CD4-positive, alpha-beta T cell treated with Interleukin-6 at 100 ng/mL for 8 hours (primary cell): ENCODE results near the gene C19orf33.
"Not testable (repeated sequence)": the region's sequence is repeated elsewhere in the genome, so short reads cannot be mapped to it uniquely, and the experiment has no call there.

Experiments
- DNase-seq: peaks from one replicate; pipeline ENCODE4 v3.0.0-alpha.2; 2020; ENCODE audit warnings: mixed read lengths, low spot score

C19orf33 gene

DNA sequence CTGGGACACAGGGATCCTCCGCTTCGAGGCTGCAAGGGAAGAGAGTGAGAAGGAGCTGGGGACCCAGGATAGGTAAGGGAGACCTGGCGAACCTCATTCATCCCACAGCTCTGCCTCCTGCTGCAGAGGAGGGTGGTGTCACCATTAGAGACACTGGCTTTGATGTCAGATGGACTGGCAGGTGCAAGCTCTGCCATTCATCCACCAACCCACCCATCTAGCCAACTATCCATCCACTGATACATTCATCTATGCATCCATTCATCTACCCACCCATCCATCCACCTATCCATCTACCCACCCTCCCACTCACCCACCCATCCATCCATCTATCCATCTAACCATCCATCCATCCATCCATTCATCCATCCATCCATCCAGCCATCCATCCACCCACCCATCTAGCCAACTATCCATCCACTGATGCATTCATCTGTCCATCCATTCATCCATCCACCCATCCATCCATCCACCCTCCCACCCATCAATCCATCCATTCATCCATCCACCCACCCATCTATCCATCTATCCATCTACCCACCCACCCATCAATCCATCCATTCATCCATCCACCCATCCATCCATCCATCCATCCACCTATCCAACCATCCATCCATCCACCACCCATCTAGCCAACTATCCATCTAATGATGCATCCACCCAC lies 5.7 kb downstream of the C19orf33 start:
- no peak for DNase-seq

DNA sequence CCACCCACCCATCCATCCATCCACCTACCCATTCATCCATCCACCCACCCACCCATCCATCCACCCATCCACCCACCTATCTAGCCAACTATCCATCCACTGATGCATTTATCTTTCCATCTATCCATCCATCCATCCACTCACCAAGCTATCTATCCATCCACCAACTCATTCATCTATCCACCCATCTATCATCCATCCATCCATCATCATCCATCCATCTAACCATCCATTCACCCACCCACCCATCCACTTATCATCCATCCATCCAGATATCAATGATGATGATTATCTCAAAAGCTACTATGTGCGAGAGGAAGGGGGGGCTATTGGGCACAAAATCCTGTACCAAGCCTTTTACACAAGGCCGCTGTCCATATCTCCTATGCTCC lies 6.2 kb downstream of the C19orf33 start:
- DNase-seq: no peak

DNA sequence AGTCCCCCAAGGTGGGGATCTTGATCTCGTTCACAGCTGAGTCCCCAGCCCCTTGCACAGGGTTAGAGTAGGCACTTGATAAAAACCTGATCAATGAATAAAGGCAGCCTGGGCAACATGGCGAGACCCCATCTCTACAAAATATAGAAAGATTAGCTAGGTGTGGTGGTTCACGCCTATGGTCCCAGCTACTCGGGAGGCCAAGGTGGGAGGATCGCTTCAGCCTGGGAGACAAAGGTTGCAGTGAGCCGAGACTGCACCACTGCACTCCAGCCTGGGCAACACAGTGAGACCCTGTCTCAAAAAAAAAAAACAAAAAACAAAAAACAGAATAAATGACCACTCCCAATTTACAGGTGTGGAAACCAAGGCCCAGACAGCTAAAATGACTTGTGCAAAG lies 6.9 kb downstream of the C19orf33 start:
- no peak for DNase-seq

DNA sequence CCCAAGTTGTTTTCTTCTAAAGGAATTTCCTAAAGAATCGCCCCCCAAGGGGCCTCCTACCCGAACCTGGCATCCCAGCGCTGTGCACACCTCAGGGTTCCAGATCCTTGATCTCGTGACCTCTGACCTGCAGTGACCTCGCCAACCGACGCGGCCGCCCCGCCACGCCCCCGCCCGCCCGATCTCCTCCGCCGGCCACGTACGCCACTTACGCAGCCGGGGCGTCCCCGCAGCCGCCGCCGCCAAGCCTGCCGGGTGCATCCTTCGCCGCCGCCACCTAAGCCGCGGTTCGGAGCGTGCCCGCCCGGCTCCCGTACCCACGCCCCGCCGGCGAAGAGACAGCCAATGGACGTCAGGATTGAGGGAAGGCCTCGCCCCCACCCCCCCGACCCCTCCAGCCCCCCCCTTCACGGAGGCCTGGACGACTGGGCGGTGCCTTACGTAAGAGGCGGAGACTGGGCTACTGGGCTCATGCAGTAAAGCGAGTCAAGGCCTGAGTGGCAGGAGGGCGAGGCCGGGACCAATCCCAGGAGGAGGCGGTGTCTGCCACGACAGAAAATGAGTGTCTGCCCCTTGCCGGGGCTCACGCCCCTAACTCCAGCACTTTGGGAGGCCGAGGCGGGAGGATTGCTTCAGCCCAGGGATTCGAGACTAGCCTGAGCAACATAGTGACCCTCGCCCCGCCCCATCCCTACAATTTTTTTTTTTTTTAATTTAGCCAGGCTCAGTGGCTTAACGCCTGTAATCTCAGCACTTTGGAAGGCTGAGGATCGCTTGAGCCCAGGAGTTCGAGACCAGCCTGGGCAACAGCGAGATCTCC lies 11.8 kb downstream of the C19orf33 start, which contains the start of gene YIF1B:
YIF1B (minus strand) TSS at position 291 of the 820 bp plus-strand sequence; CDS start at position 261, 30 bp downstream.
- DNase-seq: peak; percentile 97

DNA sequence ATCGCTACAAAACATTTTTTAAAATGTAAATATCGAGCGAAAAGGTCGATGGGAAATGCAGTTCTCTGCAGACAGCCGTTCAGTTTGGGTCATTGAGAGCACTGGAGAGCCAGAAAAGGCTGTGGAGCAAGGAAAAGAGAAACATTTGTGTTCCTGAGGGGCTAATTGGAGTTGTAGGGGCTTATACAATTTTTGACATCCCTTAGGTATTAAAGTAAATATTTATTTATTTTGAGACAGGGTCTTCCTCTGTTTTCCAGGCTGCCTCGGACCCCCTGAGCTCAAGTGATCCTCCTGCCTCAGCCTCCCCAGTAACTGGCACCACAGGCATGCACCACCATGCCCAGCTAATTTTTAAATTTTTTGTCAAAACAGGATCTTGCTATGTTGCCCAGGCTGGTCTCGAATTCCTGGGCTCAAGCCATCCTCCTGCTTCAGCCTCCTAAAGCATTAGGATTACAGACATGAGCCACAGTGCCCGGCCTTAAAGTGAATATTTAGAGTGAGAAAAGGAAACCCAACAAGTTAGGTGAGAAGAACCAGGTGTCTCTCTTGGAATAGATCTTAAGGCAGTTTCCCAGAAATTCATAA lies 12.5 kb downstream of the C19orf33 start:
- peak; percentile 11 for DNase-seq

DNA sequence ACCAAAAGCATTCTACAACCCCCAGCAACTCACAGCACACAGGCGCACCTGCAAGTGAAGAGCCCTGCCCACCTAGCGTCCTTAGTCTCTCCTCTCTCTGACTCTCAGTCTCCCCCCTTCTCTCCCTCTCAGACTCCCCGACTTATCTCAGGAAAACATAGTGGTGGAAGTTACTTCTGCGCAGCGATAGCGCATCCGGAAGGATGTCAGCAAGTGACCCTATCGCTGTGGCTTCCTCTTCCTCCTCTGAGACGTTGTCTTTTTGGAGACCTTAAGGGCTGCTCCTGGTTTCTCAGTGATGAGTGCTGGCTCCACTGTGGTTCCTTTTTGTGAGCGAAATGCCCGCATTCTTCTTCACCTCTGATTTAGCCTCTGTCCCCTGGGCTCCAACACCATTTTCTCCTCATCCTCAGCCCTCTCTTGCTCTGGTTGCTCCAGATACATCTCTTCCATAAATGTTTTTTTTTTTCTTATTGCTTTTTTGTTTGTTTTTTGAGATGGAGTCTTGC lies 13.1 kb downstream of the C19orf33 start:
- peak; percentile 53 for DNase-seq

DNA sequence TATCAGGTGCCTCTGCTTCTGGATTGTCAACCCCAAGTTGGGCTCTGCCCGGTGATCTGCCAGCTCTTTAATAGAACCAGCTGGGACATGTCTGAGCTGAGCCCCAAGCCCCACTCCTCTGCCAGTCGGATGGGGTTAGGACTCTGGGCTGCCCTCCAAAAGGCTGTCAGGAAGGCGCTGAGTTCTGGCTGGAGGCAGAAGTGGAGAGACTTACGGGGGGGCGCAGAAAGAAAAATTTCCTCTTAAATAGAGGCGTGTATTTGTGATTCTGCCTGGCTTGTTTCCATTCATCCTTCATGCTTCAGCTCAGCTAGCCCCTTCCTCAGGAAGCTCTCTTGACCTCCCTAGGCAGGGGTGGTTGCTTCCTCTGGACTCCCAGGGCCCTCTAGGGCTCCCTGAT lies 14.6 kb downstream of the C19orf33 start:
- DNase-seq: no peak

DNA sequence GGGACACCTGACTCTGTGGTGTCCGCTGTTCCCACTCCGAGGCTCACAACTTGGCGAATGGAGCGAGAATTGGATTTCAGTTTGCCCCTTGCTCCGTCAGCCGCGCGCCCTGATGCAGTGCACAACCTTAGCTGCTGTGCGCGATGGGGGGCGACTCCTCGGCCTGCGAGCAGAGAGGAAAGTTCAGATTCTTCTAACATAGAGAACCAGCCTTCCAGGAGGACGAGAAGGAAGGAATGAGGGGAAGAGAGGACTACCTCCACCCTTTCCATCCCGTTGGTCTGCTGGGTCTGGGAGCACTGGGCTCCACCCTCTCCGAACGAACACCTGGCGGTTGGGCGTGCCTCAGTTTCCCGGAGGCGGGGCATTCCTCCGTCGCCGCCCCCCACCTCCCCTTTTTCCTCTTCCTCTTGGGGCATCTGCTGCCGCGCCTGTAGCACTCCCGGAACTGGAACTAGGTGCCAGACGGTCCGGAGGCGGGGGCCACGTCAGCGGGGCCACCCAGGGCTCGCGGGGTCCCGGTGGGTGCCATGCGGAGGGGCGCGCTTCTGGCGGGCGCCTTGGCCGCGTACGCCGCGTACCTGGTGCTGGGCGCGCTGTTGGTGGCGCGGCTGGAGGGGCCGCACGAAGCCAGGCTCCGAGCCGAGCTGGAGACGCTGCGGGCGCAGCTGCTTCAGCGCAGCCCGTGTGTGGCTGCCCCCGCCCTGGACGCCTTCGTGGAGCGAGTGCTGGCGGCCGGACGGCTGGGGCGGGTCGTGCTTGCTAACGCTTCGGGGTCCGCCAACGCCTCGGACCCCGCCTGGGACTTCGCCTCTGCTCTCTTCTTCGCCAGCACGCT lies 15.6 kb downstream of the C19orf33 start, which contains the start of gene KCNK6:
KCNK6 (plus strand) TSS at position 425 of the 838 bp plus-strand sequence; CDS start at position 531, 106 bp downstream.
- DNase-seq: peak; percentile 38

DNA sequence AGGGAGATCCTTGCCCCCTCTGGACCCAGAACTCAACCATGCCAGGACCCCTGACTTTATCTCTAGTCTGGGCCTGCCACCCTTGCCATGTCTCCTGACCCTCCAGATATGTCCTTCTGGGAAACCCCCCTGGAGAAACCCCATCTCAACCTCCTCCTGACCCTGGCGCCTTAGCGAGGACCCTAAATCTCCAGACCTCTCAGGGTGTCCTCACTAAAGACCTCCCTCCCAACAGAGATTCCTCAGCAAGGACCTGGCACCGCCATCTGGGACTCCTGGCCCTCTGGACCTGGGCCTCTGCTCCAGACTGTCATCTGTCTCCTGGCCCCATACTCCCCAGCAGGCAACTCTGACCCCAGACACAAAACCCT lies 16.9 kb downstream of the C19orf33 start:
- no peak for DNase-seq

DNA sequence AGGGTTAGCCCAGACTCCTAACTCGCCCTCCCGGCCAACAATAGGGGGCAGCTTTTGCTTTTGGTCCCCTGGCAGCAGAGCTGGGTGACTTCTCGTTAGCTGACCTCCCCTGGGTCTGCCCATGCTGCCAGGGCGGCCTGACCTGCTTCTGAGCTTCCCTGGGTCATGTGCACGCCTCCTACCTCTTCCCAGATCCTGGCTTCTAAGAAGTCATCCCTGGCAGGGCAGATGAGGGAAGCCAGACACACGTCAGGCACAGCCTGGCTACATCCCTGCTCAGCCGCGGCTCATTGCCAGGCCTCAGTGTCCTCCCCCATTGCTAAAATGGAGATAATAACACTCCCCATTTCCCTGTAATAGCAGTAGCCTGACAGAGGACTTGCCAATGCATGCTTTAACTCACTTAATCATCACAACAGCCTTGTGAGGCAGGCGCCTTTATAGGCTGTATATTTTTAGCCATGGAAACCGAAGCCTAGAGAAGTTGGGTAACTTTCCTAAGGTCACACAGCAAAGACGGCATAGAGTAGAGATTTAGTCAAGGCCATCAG lies 17.7 kb downstream of the C19orf33 start:
- no peak for DNase-seq

DNA sequence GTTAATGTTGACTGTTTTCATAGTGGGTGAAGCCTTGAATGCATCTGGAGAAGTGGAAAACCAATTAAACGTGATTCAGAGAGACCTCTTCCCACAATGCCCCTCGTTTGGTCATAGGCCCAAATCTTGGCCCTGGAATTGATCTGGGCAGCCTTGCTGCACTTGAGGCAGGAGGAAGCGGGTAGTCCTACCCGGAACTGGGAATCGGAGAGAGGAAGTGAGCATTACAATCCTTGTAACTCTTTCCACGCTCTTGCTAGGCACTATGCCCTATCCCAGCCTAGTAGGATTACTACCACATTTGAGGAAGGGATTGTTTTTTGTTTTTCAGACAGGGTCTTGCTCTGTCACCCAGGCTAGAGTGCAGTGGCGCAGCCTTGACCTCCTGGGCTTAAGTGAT lies 19.2 kb downstream of the C19orf33 start:
- no peak for DNase-seq

DNA sequence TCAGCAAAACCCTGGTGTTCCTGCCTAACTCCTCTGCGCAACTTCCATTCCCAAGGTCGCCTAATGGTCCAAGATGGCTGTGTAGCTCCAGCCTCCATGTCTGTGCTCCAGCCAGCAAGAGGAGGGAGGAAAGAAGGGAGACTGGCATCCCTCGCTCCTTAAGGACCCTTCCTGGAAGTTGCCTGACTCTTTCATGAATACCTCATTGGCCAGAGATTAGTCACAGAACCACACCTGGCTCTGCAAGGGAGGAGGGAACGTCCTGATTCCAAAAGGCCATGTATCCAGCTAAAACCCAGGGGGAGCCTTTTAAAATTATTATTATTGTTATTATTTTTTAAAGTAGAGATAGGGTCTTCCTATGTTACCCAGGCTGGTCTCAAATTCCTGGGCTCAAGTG lies 20.4 kb downstream of the C19orf33 start:
- no peak for DNase-seq

DNA sequence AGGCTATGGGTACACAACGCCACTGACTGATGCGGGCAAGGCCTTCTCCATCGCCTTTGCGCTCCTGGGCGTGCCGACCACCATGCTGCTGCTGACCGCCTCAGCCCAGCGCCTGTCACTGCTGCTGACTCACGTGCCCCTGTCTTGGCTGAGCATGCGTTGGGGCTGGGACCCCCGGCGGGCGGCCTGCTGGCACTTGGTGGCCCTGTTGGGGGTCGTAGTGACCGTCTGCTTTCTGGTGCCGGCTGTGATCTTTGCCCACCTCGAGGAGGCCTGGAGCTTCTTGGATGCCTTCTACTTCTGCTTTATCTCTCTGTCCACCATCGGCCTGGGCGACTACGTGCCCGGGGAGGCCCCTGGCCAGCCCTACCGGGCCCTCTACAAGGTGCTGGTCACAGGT lies 22.5 kb downstream of the C19orf33 start:
- DNase-seq: no peak

DNA sequence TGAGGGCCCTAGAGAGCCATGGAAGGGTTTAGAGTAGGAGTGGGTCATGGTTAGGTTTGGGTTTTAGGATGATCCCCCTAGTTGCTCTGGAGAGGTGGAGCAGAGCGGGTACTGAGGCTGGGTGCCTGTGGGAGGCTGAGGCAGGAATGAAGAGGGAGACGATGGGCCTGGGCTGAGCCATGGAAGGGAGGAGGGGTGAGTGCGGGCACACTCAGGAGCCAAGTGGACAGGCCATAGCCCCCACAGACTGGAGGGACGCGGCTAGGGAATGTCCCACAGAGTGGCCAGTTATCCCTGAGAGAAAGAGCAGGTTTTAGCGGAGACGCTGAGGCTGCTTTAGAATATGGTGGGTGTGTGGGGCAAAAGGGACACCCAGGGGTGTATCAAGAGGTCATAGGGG lies 25.6 kb downstream of the C19orf33 start:
- DNase-seq: no peak

DNA sequence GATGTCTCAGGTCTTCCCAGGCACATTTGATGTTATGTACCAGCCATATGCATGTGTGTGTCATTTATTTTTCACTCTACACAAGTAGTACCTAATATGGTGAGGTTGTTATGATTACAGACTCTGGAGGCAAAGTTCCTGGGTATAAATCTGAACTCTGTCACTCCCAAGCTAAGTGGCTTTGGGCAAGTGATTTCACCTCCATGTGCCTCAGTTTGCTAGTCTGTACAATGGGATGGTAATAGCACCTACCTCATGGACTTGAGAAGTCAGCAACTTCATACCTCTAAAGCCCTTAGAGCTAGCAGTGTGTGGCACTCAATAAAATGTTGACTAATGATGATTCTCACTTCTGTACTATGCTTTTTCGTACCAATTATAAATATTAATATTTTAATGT lies 27.7 kb downstream of the C19orf33 start:
- no peak for DNase-seq

DNA sequence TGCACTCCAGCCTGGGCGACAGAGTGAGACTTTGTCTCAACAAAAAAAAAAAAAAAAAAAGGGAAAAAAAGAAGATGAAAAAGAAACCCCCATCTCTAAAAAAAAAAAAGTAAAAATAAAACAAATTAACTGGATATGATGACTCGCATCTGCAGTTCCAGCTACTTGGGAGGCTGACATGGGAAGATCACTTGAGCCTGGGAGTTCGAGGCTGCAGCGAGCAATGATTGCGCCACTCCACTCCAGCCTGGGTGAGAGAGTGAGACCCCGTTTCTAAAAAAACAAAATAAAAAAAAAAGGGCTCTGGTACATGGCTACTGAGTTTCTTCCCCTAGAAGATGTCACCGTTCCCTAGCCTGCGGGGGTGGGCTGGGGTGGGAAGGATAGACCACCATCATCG lies 29.2 kb downstream of the C19orf33 start:
- no peak for DNase-seq

DNA sequence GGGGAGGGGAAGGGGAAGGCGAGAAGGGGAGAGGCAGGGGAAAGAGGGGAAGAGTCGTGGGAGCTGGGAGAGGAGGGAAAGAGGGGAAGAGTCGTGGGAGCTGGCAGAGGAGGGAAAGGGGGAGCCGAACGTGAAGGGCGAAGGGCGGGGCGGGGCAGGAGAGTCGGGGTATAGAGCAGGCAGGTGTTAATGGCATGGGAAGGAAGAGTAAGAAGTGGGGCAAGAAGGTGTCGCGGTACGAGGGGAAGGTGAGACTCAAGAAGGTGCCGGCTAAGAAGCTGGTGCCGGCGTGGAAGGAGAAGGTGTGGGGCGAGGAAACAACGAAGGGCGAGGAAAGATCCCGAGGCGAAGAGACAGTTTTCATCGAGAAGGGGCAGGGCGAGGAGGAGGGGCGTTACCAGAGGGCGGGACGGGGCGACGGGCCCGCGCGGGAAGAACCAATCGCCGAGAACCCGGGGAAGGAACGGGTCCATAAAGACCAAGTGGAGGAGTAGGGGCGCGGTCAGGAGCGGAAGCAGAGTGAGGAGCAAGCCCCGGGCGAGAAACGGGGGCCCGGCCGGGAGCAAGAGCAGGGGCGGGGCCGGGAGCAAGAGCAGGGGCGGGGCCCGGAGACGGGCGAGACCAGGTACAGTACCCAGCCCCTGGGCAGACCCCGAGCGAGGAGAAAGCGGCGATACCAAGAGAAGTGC lies 32.0 kb downstream of the C19orf33 start:
- peak; percentile 95 for DNase-seq

DNA sequence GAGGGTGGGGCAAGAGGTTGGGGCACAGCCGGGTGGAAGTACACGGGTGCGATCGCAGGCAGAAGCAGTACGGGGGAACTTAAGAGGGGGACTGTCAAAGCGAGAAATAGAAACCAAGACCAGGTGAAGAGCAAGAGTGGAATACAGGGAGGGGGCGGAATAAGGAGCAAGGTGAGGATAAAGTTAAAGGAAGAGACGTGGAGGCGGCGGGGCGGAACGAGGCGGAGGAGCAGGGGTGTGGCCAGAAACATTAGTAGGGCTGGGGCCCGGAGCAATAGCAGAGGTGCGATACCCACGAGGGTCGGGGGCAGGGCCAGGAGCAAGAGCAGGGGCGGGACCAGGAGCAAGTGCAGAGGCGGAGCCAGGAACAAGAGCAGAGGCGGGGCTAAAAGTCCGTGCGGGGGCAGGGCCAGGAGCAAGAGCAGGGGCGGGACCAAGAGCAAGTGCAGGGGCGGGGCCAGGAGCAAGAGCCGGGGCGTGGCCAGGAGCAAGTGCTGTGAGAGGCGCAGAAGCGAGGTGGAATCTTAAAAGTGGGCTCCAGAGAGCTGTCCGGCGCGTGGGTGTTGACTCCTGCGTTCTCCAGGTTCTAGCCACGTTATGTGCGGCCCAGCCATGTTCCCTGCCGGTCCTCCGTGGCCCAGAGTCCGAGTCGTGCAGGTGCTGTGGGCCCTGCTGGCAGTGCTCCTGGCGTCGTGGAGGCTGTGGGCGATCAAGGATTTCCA lies 32.7 kb downstream of the C19orf33 start:
- DNase-seq: peak; percentile 97

DNA sequence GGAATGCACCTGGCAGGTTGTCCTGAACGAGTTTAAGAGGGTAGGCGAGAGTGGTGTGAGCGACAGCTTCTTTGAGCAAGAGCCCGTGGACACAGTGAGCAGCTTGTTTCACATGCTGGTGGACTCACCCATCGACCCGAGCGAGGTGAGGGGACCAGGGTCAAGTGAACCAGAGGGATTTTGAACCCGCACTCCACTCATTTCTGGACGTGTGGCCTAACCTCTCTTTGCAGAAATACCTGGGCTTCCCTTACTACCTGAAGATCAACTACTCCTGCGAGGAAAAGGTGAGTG lies 33.3 kb downstream of the C19orf33 start:
- no peak for DNase-seq

DNA sequence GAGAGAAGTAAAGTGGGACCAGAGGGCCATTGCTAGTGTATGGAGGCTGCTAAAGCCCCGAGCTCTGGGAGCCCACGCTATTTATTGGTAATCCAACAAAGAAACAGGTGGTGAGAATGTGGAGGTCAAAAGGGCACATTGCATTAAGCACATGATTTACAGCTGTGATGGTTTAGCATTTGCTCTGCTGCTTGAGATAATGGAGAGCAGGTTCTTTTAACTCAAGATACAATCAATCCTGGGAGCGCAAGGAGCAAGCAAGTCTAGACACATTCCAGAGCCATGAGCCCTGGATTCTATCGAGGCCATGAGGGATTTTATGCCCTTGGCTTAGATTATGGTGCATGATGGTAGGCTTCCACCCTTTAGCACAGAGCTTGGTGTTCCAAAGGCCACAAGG lies 35.0 kb downstream of the C19orf33 start:
- DNase-seq: not testable (repeated sequence)

DNA sequence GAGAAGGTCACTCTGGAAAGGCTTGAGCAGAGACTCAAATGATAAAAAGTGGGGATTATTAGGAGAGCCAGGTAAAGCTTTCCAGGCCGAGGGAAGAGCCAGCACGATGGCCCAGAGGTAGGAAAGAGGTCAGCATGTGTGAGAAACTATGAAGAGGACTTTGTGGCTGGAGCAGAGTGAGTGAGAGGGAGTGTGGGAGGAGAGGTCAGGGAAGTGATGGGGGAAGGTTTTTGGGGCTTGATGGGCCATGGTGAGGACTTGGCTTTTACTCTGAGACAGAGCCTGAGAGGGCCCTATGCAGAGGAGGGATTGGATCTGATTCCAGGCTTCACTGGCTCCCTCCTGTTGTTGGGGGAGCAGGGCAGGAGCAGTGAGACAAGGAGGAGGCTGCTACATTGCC lies 36.9 kb downstream of the C19orf33 start:
- no peak for DNase-seq
